KOPT-K1 (cell line): Measurements from ENCODE around the gene GMCL2.

Experiments used
- H3K27ac ChIP-seq: fragments of 200-600 bp; sonication (generic); 2 replicates; pipeline ENCODE4 v1.5.1; 2016; ENCODE audit warnings: antibody characterized with exemption, mild to moderate bottlenecking, low read depth, low read length; ENCODE audit not compliant: poor library complexity, severe bottlenecking
- H3K36me3 ChIP-seq: fragments of 200-600 bp; sonication (generic); 2 replicates; pipeline ENCODE4 v1.5.1; 2017; ENCODE audit warnings: antibody characterized with exemption, mild to moderate bottlenecking, low read length, moderate library complexity; ENCODE audit not compliant: insufficient read depth
- H3K9me3 ChIP-seq: fragments of 200-600 bp; sonication (generic); 2 replicates; pipeline ENCODE4 v1.5.1; 2017; ENCODE audit warnings: antibody characterized with exemption, low read length, mild to moderate bottlenecking; ENCODE audit not compliant: insufficient read depth, poor library complexity, severe bottlenecking

GMCL2 gene

GRCh38 chr5:178213748-178214151 lies 26.6 kb upstream of the GMCL2 start:
- no peaks in the 10 kb centered on the region for H3K9me3 ChIP-seq
- no peak overlapping the region for H3K27ac ChIP-seq
- H3K36me3 ChIP-seq: peaks cover 97% of the 10 kb centered on the region

DNA sequence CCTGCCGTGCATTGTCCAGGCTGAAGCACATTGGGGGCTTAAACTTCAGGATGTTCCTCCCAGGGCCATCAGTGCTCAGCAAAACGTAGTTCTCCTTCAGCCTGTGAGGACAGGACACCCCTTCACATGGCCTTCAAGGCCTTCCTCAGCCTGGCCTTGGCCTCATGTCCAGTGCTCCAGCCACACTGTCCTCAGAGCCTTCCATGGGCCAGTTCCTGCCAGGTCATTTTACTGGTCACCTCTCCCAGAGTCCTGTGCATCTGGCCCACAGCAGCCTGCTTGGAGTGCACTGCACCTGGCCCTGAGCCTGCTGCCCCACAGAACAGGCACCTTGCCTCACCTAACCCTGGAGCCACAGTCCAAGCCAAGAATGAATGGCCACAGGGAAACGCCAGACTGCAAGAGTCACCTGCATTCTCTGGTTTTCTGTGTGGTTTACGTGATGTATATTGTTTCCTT lies 25.9 kb upstream of the GMCL2 start:
- no peak overlapping the region for H3K27ac ChIP-seq
- H3K36me3 ChIP-seq: peaks cover 97% of the 10 kb centered on the region
- H3K9me3 ChIP-seq: no peaks in the 10 kb centered on the region

DNA sequence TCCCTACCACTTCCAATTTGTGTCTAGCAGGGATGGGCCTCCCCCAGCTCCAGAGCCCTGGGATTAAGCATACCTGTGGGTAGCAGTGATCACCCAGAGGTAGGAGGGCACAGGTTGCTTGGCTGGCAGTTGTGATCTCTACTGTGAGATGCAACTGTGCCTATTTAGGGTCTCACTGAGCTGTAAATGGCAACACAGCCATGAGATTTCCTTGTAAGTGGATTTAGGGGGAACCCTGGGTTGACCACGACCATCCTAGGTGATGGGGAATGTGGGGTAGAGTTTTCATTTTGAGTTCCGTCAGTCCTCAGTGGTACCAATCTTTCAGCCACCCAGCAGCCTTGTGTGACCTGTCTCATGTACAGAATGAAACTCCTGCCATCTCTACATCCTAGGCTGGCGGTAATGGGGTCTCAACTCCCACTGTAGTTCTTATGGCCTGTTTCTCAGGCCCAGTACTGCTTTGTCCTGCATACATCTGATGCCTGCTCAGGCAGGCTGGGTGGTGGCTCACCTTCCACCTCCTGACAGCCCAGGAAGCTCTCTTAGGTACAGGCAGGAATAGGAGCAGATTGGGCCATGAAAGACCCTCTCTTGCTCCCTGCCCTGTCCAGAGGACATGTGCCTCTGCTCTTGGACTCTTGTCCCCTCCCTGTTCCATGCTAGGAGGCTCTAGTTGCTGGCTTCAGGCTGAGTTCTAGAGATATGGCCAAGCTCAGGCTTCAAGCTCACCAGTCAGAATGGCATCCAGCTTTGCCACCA lies 25.3 kb upstream of the GMCL2 start:
- Histone ChIP-seq H3K36me3 (peaks cover 100% of the 10 kb centered on the region), H3K27ac (no peak overlapping the region), H3K9me3 (no peaks in the 10 kb centered on the region)

GRCh38 chr5:178211095-178212048 lies 24.2 kb upstream of the GMCL2 start:
- H3K9me3 ChIP-seq: no peaks in the 10 kb centered on the region

DNA sequence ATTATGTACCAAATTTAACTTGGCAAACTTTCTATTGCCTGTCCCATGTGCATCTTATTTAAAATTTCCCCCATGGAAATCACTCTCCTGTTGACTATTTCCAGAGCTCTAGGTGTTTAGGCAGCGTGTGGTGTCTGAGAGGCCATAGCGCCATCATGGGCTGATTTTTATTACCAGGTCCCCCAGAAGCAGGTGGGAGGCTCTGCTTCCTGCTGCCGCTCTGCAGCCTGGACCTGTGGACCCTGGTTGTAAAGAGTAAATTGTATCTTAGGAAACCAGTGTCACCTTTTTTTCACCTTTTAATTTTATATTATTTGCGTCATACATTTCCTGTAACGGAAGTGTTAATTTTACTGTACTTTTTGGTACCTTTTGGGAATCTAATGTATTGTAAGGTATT lies 23.5 kb upstream of the GMCL2 start:
- Histone ChIP-seq H3K27ac (no peak overlapping the region), H3K36me3 (peaks cover 100% of the 10 kb centered on the region)

More at GRCh38 chr5:178211095-178212048, 24.2 kb upstream of the GMCL2 start:
- Histone ChIP-seq H3K36me3 (peaks cover 100% of the 10 kb centered on the region), H3K27ac (no peak overlapping the region)

DNA sequence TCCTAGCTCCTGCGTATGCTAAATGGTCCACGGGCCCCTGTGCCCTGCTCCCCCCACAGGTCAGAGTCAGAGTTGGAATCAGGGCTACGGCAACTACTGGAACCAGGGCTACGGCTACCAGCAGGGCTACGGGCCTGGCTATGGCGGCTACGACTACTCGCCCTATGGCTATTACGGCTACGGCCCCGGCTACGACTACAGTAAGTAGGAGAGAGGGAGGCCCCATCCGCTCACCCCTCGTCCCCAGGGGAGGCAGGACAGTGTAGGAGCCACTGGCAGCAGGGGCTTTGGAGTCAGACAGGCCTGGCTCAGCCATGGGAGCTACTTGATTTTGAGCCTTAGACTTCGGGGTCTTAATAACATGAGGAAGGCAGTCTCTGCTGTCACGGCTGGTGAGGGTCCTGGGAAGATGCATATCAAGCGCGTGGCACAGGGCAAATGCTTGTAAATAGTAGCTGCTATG lies 22.9 kb upstream of the GMCL2 start:
- no peak overlapping the region for H3K27ac ChIP-seq
- H3K9me3 ChIP-seq: no peaks in the 10 kb centered on the region
- H3K36me3 ChIP-seq: peaks cover 98% of the 10 kb centered on the region

More for the DNA sequence above, 23.5 kb upstream of the GMCL2 start:
- H3K9me3 ChIP-seq: no peaks in the 10 kb centered on the region

GRCh38 chr5:178209334-178210072 lies 22.3 kb upstream of the GMCL2 start:
- Histone ChIP-seq H3K36me3 (peaks cover 92% of the 10 kb centered on the region), H3K9me3 (no peaks in the 10 kb centered on the region), H3K27ac (no peak overlapping the region)

- Histone ChIP-seq H3K27ac (no peak overlapping the region), H3K9me3 (no peaks in the 10 kb centered on the region), H3K36me3 (peaks cover 84% of the 10 kb centered on the region)
Measured at GRCh38 chr5:178208540-178209227, 21.5 kb upstream of the GMCL2 start.

GRCh38 chr5:178207917-178208280 lies 20.7 kb upstream of the GMCL2 start:
- Histone ChIP-seq H3K36me3 (peaks cover 76% of the 10 kb centered on the region), H3K27ac (no peak overlapping the region), H3K9me3 (no peaks in the 10 kb centered on the region)

DNA sequence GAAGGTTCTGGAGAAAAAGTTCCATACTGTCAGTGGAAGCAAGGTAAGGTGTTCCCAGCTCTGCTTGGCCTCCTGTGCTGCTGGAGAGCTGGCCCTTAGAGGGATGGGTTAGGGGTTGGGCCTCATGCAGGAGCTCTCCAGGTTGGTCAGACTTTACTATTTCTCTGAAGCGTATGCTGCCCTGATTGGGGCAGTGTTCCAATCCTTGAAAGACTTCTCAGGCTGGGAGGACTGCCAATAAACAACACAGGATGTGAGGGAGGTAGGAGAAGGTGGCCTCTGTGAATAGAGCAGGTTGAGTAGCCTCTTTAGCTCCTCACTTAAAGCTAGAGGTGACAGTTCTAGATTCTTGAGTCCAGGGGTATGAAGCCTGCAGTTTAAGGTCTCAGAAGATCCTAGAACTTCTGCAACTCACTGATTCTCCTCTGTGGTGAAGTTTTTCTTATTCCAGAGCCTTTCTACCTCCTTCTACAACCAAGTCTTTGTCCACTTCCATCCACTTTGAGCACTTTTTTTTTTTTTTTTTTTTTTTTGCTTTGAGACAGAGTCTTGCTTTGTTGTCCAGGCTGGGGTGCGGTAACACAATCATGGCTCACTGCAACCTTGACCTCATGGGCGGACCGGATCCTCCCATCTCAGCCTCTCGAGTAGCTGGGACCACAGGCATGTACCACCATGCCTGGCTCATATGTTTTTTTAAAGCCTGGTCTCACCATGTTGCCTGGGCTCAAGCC lies 20.2 kb upstream of the GMCL2 start:
- Histone ChIP-seq H3K27ac (peak overlapping the region; percentile 94), H3K9me3 (no peaks in the 10 kb centered on the region), H3K36me3 (peaks cover 71% of the 10 kb centered on the region)

- peaks cover 62% of the 10 kb centered on the region for H3K36me3 ChIP-seq
- H3K9me3 ChIP-seq: no peaks in the 10 kb centered on the region
- peak overlapping the region; percentile 94 for H3K27ac ChIP-seq
Measured at GRCh38 chr5:178206166-178207101, 19.3 kb upstream of the GMCL2 start.

DNA sequence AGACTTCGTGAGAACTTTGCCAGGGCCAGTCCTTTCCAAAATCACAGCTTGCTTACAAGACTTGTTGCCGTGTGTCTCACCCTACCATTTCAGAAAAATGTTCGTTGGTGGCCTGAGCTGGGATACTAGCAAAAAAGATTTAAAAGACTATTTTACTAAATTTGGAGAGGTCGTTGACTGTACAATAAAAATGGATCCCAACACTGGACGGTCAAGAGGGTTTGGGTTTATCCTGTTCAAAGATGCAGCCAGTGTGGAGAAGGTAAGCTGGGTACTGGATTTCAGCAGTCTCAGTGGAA lies 18.5 kb upstream of the GMCL2 start:
- Histone ChIP-seq H3K9me3 (no peaks in the 10 kb centered on the region), H3K27ac (peak overlapping the region; percentile 94), H3K36me3 (peaks cover 54% of the 10 kb centered on the region)
